Measurements from ENCODE around the gene BCHE.
"Not testable (repeated sequence)": the region's sequence is repeated elsewhere in the genome, so short reads cannot be mapped to it uniquely, and the experiment has no call there.

The BCHE gene

GRCh38 chr3:165815682-165816081 lies 21.5 kb downstream of the BCHE start:
- no peak for DNase-seq

GRCh38 chr3:165814380-165814779 lies 22.8 kb downstream of the BCHE start:
- no peak for DNase-seq

- not testable (repeated sequence) for DNase-seq
Measured at GRCh38 chr3:165807937-165808336, 29.3 kb downstream of the BCHE start.

GRCh38 chr3:165805946-165806561 lies 31.2 kb downstream of the BCHE start:
- no peak for DNase-seq

GRCh38 chr3:165803471-165803870 lies 33.8 kb downstream of the BCHE start:
- DNase-seq, result no peak

- DNase-seq, result no peak
Measured at GRCh38 chr3:165800970-165801369, 36.3 kb downstream of the BCHE start.

- no peak for DNase-seq
Measured at GRCh38 chr3:165799026-165799425, 38.2 kb downstream of the BCHE start.

GRCh38 chr3:165797551-165797950 lies 39.7 kb downstream of the BCHE start:
- no peak for DNase-seq

- no peak for DNase-seq
Measured at GRCh38 chr3:165796701-165797100, 40.5 kb downstream of the BCHE start.

- no peak for DNase-seq
Measured at GRCh38 chr3:165788531-165788930, 48.7 kb downstream of the BCHE start.

- no peak for DNase-seq
Measured at GRCh38 chr3:165786013-165786412, 51.2 kb downstream of the BCHE start.

- no peak for DNase-seq
Measured at GRCh38 chr3:165784337-165784736, 52.9 kb downstream of the BCHE start.

- no peak for DNase-seq
Measured at GRCh38 chr3:165783383-165783782, 53.8 kb downstream of the BCHE start.

- DNase-seq, result no peak
Measured at GRCh38 chr3:165778891-165779290, 58.3 kb downstream of the BCHE start.

GRCh38 chr3:165778456-165778855 lies 58.8 kb downstream of the BCHE start:
- no peak for DNase-seq

GRCh38 chr3:165775824-165776223 lies 61.4 kb downstream of the BCHE start:
- no peak for DNase-seq

GRCh38 chr3:165770781-165771180 lies 66.4 kb downstream of the BCHE start:
- no peak for DNase-seq

- DNase-seq, result no peak
Measured at GRCh38 chr3:165768680-165769079, 68.5 kb downstream of the BCHE start.

- DNase-seq, result no peak
Measured at GRCh38 chr3:165759041-165759440, 78.2 kb downstream of the BCHE start.

- no peak for DNase-seq
Measured at GRCh38 chr3:165755571-165755970, 81.7 kb downstream of the BCHE start.

- no peak for DNase-seq
Measured at GRCh38 chr3:165754219-165755007, 82.8 kb downstream of the BCHE start.

- DNase-seq, result no peak
Measured at GRCh38 chr3:165753560-165753959, 83.7 kb downstream of the BCHE start.

GRCh38 chr3:165751637-165752036 lies 85.6 kb downstream of the BCHE start:
- DNase-seq, result no peak

GRCh38 chr3:165749821-165750220 lies 87.4 kb downstream of the BCHE start:
- no peak for DNase-seq

GRCh38 chr3:165749241-165749640 lies 88.0 kb downstream of the BCHE start:
- DNase-seq, result no peak

Data from amniotic stem cell (primary cell).